GM18519 (cell line): Measurements from ENCODE around the gene FHAD1.

Experiments used
- ATAC-seq: cut with Tn5 transposase; IDR thresholded peaks from one replicate; pipeline ENCODE4 v1.9.1; 2021; ENCODE audit warnings: mild to moderate bottlenecking, moderate library complexity; ENCODE audit not compliant: unreplicated experiment, low FRiP score

Gene FHAD1

GRCh38 chr1:15410223-15410883 lies 163.3 kb downstream of the FHAD1 start:
- ATAC-seq: no peak

- ATAC-seq: no peak
Observed at GRCh38 chr1:15410884-15411245, 163.8 kb downstream of the FHAD1 start.

- ATAC-seq: no peak
Observed at GRCh38 chr1:15411593-15412137, 164.6 kb downstream of the FHAD1 start.

- no peak for ATAC-seq
Observed at GRCh38 chr1:15412175-15412800, 165.3 kb downstream of the FHAD1 start.

- ATAC-seq: no peak
Observed at GRCh38 chr1:15412843-15413242, 165.8 kb downstream of the FHAD1 start.

- no peak for ATAC-seq
Observed at GRCh38 chr1:15413563-15414444, 166.8 kb downstream of the FHAD1 start.

GRCh38 chr1:15414445-15414983 lies 167.5 kb downstream of the FHAD1 start:
- no peak for ATAC-seq

GRCh38 chr1:15417059-15417934 lies 170.3 kb downstream of the FHAD1 start:
- no peak for ATAC-seq

GRCh38 chr1:15418806-15419515 lies 171.9 kb downstream of the FHAD1 start:
- ATAC-seq: no peak

GRCh38 chr1:15420853-15421465 lies 173.9 kb downstream of the FHAD1 start:
- ATAC-seq: no peak

GRCh38 chr1:15422871-15423270 lies 175.8 kb downstream of the FHAD1 start:
- no peak for ATAC-seq

GRCh38 chr1:15423355-15424077 lies 176.5 kb downstream of the FHAD1 start:
- no peak for ATAC-seq

- ATAC-seq: no peak
Observed at GRCh38 chr1:15424146-15424667, 177.2 kb downstream of the FHAD1 start.

GRCh38 chr1:15424981-15425380 lies 178.0 kb downstream of the FHAD1 start:
- ATAC-seq: no peak

GRCh38 chr1:15425521-15425920 lies 178.5 kb downstream of the FHAD1 start:
- no peak for ATAC-seq

GRCh38 chr1:15425958-15426357 lies 178.9 kb downstream of the FHAD1 start:
- ATAC-seq: no peak

- no peak for ATAC-seq
Observed at GRCh38 chr1:15426492-15427279, 179.7 kb downstream of the FHAD1 start.
